Caki2 (cell line): ENCODE results near the gene RIPK1. TPM values are rescaled to one million over a fixed set of nuclear protein-coding genes. Genes with fewer than 3 reads are reported as not detected.
"Not testable (repeated sequence)": the region's sequence is repeated elsewhere in the genome, so short reads cannot be mapped to it uniquely, and the experiment has no call there.

Experiments used
- DNase-seq: peaks from one replicate; pipeline ENCODE4 v3.0.0-alpha.2; 2015; ENCODE audit warnings: low read depth
- in situ Hi-C: cut with HindIII; loops from 2 replicates; pipeline ENCODE4 v1.10.0; 2016; ENCODE audit warnings: low sequenced_read_pairs, low pct_unique_long_range_greater_than_20kb, mixed read lengths
- total RNA-seq: library from RNA; depleted of rRNA; stranded (reverse); fragments of >200 nt; shearing (Covaris generic); gene quantifications from 2 replicates; pipeline ENCODE4 v1.2.3, GENCODE V29; 2014; ENCODE audit warnings: low replicate concordance; rRNA removed

RIPK1 gene
- total RNA-seq, 1 experiment from 2014 or later = 6.7 TPM

GRCh38 chr6:3147914-3148757 is 79.8 kb downstream of the RIPK1 start:
- DNase-seq = no peak
- in situ Hi-C loops = no loop called here

- in situ Hi-C loops = no loop called here
- no peak for DNase-seq
Measured at GRCh38 chr6:3151691-3152090, 83.4 kb downstream of the RIPK1 start.

- in situ Hi-C loops = no loop called here
- DNase-seq = no peak
Measured at GRCh38 chr6:3152689-3153088, 84.4 kb downstream of the RIPK1 start.

GRCh38 chr6:3155416-3155815 is 87.1 kb downstream of the RIPK1 start:
- in situ Hi-C loops, DNase-seq: not testable (repeated sequence)

GRCh38 chr6:3156184-3157130 is 88.2 kb downstream of the RIPK1 start:
- in situ Hi-C loops = not testable (repeated sequence)
- DNase-seq = peak; percentile 23

GRCh38 chr6:3157131-3157933 is 89.0 kb downstream of the RIPK1 start, which contains the start of gene TUBB2A:
Gene TUBB2A, minus strand, starts transcription at chr6:3157544. Its CDS starts 81 bp downstream, at chr6:3157463.
- in situ Hi-C loops = no loop called here
- DNase-seq = peak; percentile 73

- in situ Hi-C loops = no loop called here
- peak; percentile 86 for DNase-seq
Measured at GRCh38 chr6:3159805-3160781, 91.8 kb downstream of the RIPK1 start.

- in situ Hi-C loops = no loop called here
- peak; percentile 42 for DNase-seq
Measured at GRCh38 chr6:3162067-3162497, 93.8 kb downstream of the RIPK1 start.

GRCh38 chr6:3162565-3163247 is 94.4 kb downstream of the RIPK1 start:
- peak; percentile 87 for DNase-seq
- in situ Hi-C loops = no loop called here

- in situ Hi-C loops = no loop called here
- DNase-seq = peak; percentile 52
Measured at GRCh38 chr6:3163248-3163594, 94.9 kb downstream of the RIPK1 start.

GRCh38 chr6:3164388-3164787 is 96.1 kb downstream of the RIPK1 start:
- DNase-seq = no peak
- in situ Hi-C loops = no loop called here

Other genes with a start within 250 kb of the RIPK1 start
- gene SERPINB1, start 226.6 kb upstream of the RIPK1 start, total RNA-seq = 51.6 and 54.2 TPM in 2 replicates
- 0.75 and 2.6 TPM in 2 replicates for gene SERPINB9, start 165.2 kb upstream of the RIPK1 start, total RNA-seq
- 149 and 154 TPM in 2 replicates for gene SERPINB6, start 96.9 kb upstream of the RIPK1 start, total RNA-seq
- 68.5 and 87.8 TPM in 2 replicates for gene NQO2, start 68.6 kb upstream of the RIPK1 start, total RNA-seq
- gene BPHL, start 50.2 kb downstream of the RIPK1 start, total RNA-seq = 29.5 and 35.9 TPM in 2 replicates
- gene TUBB2A, start 89.0 kb downstream of the RIPK1 start, total RNA-seq = 69.0 and 77.3 TPM in 2 replicates
- gene TUBB2B, start 159.2 kb downstream of the RIPK1 start, total RNA-seq = 3.0 and 5.3 TPM in 2 replicates
- 53.9 and 74.5 TPM in 2 replicates for gene PSMG4, start 190.5 kb downstream of the RIPK1 start, total RNA-seq